Cardiac muscle cell (in vitro differentiated cells and primary cell): ENCODE measurements around the gene PTPRF. TPM values are rescaled to one million over a fixed set of nuclear protein-coding genes. Genes with fewer than 3 reads are reported as not detected.

ENCODE experiments used
- DNase-seq, 2 donors: peaks; one replicate each; pipeline versions ENCODE4 v3.0.0 to v3.0.0-alpha.2; 2010 to 2017; ENCODE audit warnings: low read depth in 1 of 2, low spot score in 1 of 2
- H3K27ac ChIP-seq: fragments of 200-600 bp; sonication (generic); 2 replicates; pipeline ENCODE4 v1.5.1; 2016
- H3K27me3 ChIP-seq: fragments of 200-600 bp; sonication (generic); 2 replicates; pipeline ENCODE4 v1.6.0; 2016; ENCODE audit warnings: control low read depth
- H3K36me3 ChIP-seq: fragments of 200-600 bp; sonication (generic); 2 replicates; pipeline ENCODE4 v1.5.1; 2016; ENCODE audit warnings: control low read depth
- H3K4me1 ChIP-seq: fragments of 200-600 bp; sonication (generic); 2 replicates; pipeline ENCODE4 v1.8.1; 2017; ENCODE audit warnings: low read depth, mild to moderate bottlenecking, mixed run types
- H3K4me3 ChIP-seq: fragments of 200-600 bp; sonication (generic); 2 replicates; pipeline ENCODE4 v1.5.1; 2016; ENCODE audit warnings: mild to moderate bottlenecking
- H3K9me3 ChIP-seq: fragments of 200-600 bp; sonication (generic); 2 replicates; pipeline ENCODE4 v1.5.1; 2017; ENCODE audit warnings: low read depth, mild to moderate bottlenecking, control low read depth
- polyA plus RNA-seq: library from polyadenylated mRNA; unstranded; fragments of >200 nt; fragmentation: Nextera tagmentation; extraction: Ambion mirVana; gene quantifications from 2 replicates; pipeline ENCODE4 v1.2.1, GENCODE V29; 2016
- total RNA-seq: library from RNA; depleted of rRNA; stranded (reverse); fragments of >200 nt; gene quantifications from 2 replicates; pipeline ENCODE4 v1.2.3, GENCODE V29; 2016
- TF ChIP-seq, protein P1 (sequence below): IDR thresholded peaks from 2 replicates; pipeline ENCODE4 v1.5.1; 2012; ENCODE audit warnings: low read depth, mild to moderate bottlenecking, low read length

PTPRF gene
- total and polyA plus RNA-seq, 2 experiments from 2014 or later, result 44.1 to 72.8 TPM

GRCh38 chr1:43558346-43558841 is 27.7 kb downstream of the PTPRF start:
- DNase-seq, result peak; percentile 48 to 88
- TF ChIP-seq, protein P1, sequence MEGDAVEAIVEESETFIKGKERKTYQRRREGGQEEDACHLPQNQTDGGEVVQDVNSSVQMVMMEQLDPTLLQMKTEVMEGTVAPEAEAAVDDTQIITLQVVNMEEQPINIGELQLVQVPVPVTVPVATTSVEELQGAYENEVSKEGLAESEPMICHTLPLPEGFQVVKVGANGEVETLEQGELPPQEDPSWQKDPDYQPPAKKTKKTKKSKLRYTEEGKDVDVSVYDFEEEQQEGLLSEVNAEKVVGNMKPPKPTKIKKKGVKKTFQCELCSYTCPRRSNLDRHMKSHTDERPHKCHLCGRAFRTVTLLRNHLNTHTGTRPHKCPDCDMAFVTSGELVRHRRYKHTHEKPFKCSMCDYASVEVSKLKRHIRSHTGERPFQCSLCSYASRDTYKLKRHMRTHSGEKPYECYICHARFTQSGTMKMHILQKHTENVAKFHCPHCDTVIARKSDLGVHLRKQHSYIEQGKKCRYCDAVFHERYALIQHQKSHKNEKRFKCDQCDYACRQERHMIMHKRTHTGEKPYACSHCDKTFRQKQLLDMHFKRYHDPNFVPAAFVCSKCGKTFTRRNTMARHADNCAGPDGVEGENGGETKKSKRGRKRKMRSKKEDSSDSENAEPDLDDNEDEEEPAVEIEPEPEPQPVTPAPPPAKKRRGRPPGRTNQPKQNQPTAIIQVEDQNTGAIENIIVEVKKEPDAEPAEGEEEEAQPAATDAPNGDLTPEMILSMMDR, result no peak

DNA sequence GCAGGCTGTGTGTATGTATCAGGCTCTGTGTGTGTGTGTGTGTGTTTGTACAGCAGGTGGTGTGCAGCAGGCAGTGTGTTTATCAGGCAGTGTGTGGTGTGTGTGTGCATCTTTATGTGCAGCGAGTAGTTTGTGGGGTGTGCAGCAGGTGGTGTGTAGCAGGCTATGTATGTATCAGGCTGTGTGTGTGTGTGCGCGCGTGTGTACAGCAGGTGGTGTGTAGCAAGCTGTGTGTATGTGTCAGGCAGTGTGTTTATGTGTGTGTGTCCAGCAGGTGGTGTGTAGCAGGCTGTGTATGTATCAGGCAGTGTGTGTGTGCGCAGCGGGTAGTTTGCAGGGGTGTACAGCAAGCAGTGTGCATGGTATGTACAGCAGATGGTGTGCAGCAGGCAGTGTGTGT is 29.0 kb downstream of the PTPRF start:
- Histone ChIP-seq H3K4me3 (no peak overlapping the region), H3K9me3 (no peaks in the 10 kb centered on the region), H3K27me3 (no peaks in the 10 kb centered on the region), H3K4me1 (peaks cover 27% of the 10 kb centered on the region), H3K36me3 (no peaks in the 10 kb centered on the region), H3K27ac (no peak overlapping the region)
- TF ChIP-seq, protein P1, result no peak
- DNase-seq, result no peak

More at GRCh38 chr1:43558346-43558841, 27.7 kb downstream of the PTPRF start:
- no peak overlapping the region for H3K4me3 ChIP-seq
- peaks cover 14% of the 10 kb centered on the region for H3K4me1 ChIP-seq
- no peaks in the 10 kb centered on the region for H3K27me3 ChIP-seq
- H3K36me3 ChIP-seq, result no peaks in the 10 kb centered on the region
- H3K27ac ChIP-seq, result peak overlapping the region; percentile 77
- H3K9me3 ChIP-seq, result no peaks in the 10 kb centered on the region

DNA sequence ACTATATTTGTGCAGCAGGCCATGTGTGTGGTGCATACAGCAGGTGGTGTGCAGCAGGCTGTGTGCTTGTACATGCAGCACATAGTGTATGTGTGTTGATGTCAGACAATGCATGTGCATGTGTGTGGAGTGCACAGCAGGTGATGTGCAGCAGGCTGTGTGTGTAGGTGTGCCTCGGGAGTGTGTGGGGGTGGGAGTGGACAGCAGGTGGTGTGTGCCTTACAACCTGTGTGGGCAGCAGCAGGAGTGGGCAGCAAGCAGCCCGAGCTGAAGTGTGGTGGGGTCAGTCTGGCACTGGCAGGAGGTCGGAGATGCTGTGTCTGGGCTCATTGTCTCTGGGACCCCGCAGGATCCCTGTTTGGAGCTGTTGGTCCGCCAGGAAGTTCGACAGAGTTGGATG is 29.6 kb downstream of the PTPRF start:
- H3K4me1 ChIP-seq, result peaks cover 32% of the 10 kb centered on the region
- no peaks in the 10 kb centered on the region for H3K9me3 ChIP-seq
- no peaks in the 10 kb centered on the region for H3K36me3 ChIP-seq
- TF ChIP-seq, protein P1, result no peak
- H3K27me3 ChIP-seq, result no peaks in the 10 kb centered on the region
- DNase-seq, result no peak
- H3K4me3 ChIP-seq, result no peak overlapping the region
- no peak overlapping the region for H3K27ac ChIP-seq

DNA sequence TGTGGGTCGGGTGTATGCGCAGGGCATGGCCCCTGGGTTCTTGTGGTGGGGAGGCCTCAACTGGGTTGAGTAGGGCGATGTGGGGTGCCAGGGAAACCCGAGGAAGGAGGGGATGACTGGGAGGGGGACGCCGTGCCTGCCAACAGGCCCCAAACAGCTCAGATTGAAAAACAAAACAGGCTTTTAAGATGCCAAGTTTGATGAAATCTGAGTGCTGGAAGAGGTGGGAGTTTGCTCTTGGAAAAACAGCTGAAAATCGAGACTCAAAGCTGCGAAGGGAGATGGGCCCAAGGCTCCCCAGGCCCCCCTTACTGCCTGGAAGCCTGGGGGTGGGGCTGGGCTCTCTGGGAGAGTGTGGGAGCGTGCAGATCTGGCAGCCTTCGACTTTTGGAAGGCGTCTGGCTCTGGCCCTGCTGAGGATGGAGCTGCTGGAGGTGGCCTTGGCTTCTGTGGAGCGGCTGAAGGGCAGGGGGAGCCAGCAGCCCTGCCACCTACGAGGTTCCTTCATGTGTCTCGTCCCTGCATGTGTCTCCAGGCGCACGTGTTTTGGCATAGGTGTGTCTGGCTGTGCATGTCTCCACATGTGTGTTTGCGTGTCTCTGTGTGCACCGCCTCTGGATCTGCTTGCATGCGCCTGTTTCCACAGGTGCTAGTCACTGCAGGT is 33.3 kb downstream of the PTPRF start:
- peak; percentile 25 to 60 for DNase-seq
- Histone ChIP-seq H3K36me3 (no peaks in the 10 kb centered on the region), H3K4me1 (peaks cover 38% of the 10 kb centered on the region), H3K27ac (peak overlapping the region; percentile 50), H3K4me3 (no peak overlapping the region), H3K27me3 (no peaks in the 10 kb centered on the region), H3K9me3 (no peaks in the 10 kb centered on the region)
- TF ChIP-seq, protein P1, result no peak

DNA sequence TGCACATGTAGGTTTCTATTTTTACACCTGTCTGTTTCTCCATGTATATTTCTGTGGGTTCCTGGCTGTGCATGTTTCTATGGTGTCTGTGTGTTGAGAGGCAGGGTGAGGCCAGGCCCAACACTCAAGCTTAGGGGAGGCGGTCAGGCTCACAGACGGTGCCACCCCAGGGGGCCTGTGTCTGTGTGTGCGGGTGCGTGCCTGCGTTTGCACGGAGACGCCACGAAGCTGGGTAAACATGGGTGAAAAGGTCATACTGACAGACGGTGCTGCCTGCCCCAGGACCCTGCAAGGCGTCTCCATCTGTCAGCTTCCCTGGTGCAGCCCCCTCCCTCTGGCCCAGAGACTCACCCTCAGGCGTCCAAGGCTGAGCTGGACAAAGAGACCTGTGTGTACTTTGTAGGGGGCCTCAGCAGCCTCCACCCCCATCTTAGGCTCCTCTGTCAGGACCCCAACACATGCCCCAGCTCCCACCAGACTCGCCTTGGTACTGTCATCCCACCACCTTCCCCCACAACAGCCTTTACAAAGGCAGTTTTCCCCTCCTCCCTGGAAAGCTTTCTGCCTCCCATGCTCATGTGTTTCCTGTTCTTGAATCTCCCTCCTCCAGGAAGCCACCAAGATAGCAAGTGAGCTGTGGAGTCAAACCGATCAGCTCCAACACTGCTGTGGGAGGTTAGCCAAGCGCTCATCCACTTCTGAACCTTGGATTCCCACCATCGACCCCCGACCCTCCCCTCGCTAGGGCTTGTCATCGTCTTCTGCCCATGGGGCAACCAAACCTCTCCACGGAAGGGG is 34.1 kb downstream of the PTPRF start:
- TF ChIP-seq, protein P1, result no peak
- peaks cover 45% of the 10 kb centered on the region for H3K4me1 ChIP-seq
- H3K27me3 ChIP-seq, result no peaks in the 10 kb centered on the region
- H3K36me3 ChIP-seq, result no peaks in the 10 kb centered on the region
- H3K9me3 ChIP-seq, result no peaks in the 10 kb centered on the region
- H3K4me3 ChIP-seq, result no peak overlapping the region
- H3K27ac ChIP-seq, result peak overlapping the region; percentile 50
- no peak for DNase-seq
